HFFc6 (cell line): ENCODE data around the gene NEU2. TPM values are rescaled to one million over a fixed set of nuclear protein-coding genes. Genes with fewer than 3 reads are reported as not detected.

ENCODE experiments used
- DNase-seq: peaks from one replicate; pipeline ENCODE4 v3.0.0-alpha.2; 2018
- H3K27ac Mint-ChIP-seq: 2 replicates; pipeline ENCODE4 v1.8.0; 2020; ENCODE audit warnings: mild to moderate bottlenecking, mixed read lengths
- H3K27me3 Mint-ChIP-seq: 2 replicates; pipeline ENCODE4 v1.8.0; 2021; ENCODE audit warnings: mild to moderate bottlenecking, moderate library complexity, mixed read lengths; ENCODE audit not compliant: insufficient read depth
- H3K36me3 Mint-ChIP-seq: 2 replicates; pipeline ENCODE4 v1.8.0; 2021; ENCODE audit warnings: low read depth, mixed read lengths
- H3K4me1 Mint-ChIP-seq: 2 replicates; pipeline ENCODE4 v1.8.0; 2020; ENCODE audit warnings: low read depth, mixed read lengths
- H3K4me3 Mint-ChIP-seq: 2 replicates; pipeline ENCODE4 v1.8.0; 2020; ENCODE audit warnings: mild to moderate bottlenecking, moderate library complexity, mixed read lengths
- H3K9me3 Mint-ChIP-seq: 2 replicates; pipeline ENCODE4 v1.8.0; 2020; ENCODE audit warnings: mild to moderate bottlenecking, mixed read lengths
- total RNA-seq, 6 experiments: library from RNA; stranded (reverse); fragmentation: NEBNext Ultra II Directional; extraction: Animal tissue kit (Norgen Biotek cat#: 25700); gene quantifications; 2 replicates in 1 of 6; 3 replicates in 5 of 6; pipeline ENCODE4 v1.2.3, GENCODE V29; 2021
- TF ChIP-seq, protein P1 (sequence below): fragments of 200-600 bp; sonication (generic); IDR thresholded peaks from 2 replicates; pipeline ENCODE4 v1.5.0; 2021; ENCODE audit warnings: antibody characterized with exemption, mild to moderate bottlenecking

Gene NEU2
- total RNA-seq, 6 experiments from 2014 or later = not detected

DNA sequence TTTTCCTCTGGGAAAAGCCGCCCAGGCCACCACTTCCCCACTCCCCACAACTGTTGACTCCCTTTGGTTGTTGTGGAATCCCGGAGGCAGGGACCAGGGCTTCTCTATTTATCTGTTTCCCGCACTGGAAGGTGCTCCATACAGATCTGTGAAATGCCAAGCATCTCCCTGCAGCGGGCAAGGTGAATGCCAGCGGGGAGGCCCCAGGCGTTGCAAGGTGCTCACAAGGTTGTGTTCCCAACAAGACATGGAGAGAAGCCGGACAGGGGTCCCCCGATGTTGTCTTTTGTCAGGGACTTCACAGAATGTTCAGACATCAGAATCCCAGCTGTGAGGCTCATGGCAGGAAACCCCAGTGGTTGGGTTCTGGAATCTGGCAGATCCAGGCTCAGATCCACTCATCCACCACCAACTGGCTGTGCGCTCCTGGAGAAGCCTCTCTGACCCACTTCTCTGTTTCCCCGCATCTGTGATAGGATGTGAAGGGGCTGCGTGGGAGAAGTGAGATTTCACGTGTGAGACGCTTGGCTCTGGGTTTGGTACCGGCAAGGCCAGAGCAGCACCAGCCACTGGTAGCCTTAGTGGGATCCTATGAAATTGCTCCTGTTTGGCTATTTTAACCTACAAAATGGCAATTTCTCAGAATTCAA, 8.6 kb upstream of the NEU2 start:
- Mint-ChIP-seq H3K9me3 (no peaks in the 10 kb centered on the region), H3K36me3 (no peaks in the 10 kb centered on the region), H3K27me3 (no peaks in the 10 kb centered on the region; the same call in none of the 2 replicates), H3K4me1 (peaks cover 34% of the 10 kb centered on the region), H3K4me3 (no peak overlapping the region), H3K27ac (no peak overlapping the region)
- TF ChIP-seq, protein P1, sequence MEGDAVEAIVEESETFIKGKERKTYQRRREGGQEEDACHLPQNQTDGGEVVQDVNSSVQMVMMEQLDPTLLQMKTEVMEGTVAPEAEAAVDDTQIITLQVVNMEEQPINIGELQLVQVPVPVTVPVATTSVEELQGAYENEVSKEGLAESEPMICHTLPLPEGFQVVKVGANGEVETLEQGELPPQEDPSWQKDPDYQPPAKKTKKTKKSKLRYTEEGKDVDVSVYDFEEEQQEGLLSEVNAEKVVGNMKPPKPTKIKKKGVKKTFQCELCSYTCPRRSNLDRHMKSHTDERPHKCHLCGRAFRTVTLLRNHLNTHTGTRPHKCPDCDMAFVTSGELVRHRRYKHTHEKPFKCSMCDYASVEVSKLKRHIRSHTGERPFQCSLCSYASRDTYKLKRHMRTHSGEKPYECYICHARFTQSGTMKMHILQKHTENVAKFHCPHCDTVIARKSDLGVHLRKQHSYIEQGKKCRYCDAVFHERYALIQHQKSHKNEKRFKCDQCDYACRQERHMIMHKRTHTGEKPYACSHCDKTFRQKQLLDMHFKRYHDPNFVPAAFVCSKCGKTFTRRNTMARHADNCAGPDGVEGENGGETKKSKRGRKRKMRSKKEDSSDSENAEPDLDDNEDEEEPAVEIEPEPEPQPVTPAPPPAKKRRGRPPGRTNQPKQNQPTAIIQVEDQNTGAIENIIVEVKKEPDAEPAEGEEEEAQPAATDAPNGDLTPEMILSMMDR = no peak
- no peak for DNase-seq

DNA sequence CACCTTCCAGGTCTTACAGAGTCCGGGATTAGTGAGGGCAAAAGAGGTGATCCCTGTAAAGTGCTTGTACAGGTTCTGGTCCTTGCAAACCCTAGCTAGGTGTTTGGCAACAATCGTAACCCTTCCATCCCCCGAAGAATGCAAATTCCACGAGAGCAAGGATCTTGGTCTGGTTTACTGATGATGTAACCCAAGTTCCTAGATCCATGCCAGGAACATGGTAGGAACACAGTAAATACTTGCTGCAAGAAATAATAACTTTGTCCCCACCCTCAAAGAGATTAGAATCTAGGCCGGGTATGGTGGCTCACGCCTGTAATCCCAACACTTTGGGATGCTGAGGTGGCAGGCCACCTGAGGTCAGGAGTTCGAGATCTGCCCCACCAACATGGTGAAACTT, 6.8 kb upstream of the NEU2 start:
- 0 out of 2 replicates have a peak overlapping the region, but pooled peaks have one; percentile 67 for H3K4me3 Mint-ChIP-seq
- DNase-seq = no peak
- no peaks in the 10 kb centered on the region for H3K9me3 Mint-ChIP-seq
- TF ChIP-seq, protein P1 = no peak
- peaks cover 42% of the 10 kb centered on the region for H3K4me1 Mint-ChIP-seq
- no peaks in the 10 kb centered on the region; the same call in none of the 2 replicates for H3K27me3 Mint-ChIP-seq
- no peaks in the 10 kb centered on the region for H3K36me3 Mint-ChIP-seq
- H3K27ac Mint-ChIP-seq = no peak overlapping the region

DNA sequence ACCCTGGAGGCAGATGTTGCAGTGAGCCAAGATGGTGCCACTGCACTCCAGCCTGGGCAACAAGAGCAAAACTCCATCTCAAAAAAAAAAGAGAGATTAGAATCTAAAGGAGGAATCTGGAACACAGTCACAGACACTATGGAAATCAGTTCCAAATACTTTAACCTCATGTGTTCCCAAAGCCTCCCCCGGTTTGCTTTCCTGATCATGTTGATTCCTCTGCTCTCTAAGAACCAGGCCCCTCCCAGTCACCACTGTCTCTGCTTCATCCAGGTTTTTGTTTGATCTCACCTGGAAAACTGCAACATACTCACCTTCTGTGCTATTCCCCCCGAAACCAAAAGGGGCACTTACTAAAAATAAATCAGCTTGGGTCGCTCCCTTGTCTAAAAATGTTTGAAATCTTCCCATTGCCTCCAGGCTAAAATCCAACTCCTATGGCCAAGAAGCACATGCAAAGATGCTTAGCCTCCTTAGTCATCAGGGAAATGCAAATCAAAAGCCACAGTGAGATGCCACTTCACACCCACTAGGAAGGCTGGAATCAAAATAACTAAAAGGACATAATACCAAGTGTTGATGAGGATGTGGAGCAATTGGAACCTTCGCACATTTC, 6.2 kb upstream of the NEU2 start:
- no peaks in the 10 kb centered on the region; the same call in none of the 2 replicates for H3K27me3 Mint-ChIP-seq
- H3K9me3 Mint-ChIP-seq = no peaks in the 10 kb centered on the region
- H3K27ac Mint-ChIP-seq = peak overlapping the region; percentile 63
- H3K4me1 Mint-ChIP-seq = peaks cover 42% of the 10 kb centered on the region
- TF ChIP-seq, protein P1 = peak; percentile 21; the same call in 1 of the 2 replicates
- DNase-seq = peak; percentile 77
- peak overlapping the region; percentile 67 for H3K4me3 Mint-ChIP-seq
- H3K36me3 Mint-ChIP-seq = no peaks in the 10 kb centered on the region

DNA sequence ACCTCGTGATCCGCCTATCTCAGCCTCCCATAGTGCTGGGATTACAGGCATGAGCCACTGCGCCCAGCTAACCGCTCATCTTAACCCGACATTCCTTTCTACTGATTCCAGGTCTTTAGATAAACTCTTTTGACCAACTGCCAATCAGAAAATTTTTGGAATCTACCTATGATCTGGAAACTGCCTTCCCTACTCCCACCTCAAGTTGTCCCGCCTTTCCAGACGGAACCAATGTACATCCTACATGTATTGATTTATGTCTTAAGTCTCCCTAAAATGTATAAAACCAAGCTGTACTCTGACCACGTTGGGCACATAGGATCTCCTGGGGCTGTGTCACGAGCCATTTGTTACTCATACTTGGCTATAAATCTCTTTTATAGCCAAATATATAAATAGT, 3.2 kb upstream of the NEU2 start:
- Mint-ChIP-seq H3K36me3 (no peaks in the 10 kb centered on the region), H3K4me3 (peak overlapping the region; percentile 1; the same call in 1 of the 2 replicates), H3K27me3 (no peaks in the 10 kb centered on the region; the same call in none of the 2 replicates), H3K4me1 (peaks cover 57% of the 10 kb centered on the region), H3K9me3 (no peaks in the 10 kb centered on the region), H3K27ac (peak overlapping the region; percentile 68)
- TF ChIP-seq, protein P1 = no peak
- peak; percentile 71 for DNase-seq

DNA sequence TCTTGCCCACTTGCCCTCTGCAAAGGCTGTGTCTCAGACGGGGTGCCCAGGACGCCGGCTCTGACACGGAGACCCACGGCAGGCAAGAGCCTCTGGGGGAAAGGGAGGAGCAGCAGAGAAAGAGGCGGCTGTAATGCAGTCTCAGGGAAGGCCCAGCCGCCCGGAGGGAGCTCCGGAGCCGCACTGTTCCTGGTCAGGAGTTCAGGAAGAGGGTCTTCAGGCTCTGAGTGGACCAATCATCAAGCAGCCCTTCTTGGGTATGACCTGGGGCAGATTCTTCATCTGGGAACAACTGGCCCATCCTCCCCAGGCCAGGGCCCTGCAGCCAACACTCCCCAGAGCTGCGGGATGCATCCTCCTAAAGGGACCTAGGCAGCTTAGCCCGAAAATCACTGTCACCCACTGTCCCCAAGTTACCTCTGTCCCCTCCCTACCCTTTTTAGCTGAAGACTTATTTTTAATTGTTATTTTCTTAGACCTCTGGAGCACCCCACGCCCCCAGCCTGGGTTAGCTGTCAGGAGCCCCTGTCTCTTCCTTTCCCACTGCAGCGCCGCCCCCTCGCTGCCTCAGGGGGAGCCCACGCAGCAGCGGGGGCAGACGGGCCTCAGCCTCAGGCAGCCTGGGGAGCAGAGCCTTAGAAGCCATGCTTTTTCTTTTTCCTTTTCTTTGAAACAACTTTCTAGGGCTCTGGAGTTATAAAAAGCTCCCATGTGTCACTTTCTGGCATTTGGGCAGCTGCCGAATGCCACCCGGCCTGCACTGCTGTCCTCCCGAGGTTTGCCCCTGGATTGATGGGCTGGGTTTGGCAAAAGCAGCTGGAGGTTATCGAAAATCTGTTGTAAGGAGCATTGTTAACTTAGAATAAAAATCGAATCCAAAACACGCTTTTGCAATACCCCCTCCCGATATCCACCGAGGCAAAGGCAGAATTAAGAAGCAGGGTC, 644 bp upstream of the NEU2 start:
- no peak for DNase-seq
- no peaks in the 10 kb centered on the region; the same call in 1 of the 2 replicates for H3K27me3 Mint-ChIP-seq
- no peak overlapping the region for H3K4me3 Mint-ChIP-seq
- TF ChIP-seq, protein P1 = no peak
- H3K4me1 Mint-ChIP-seq = peaks cover 43% of the 10 kb centered on the region
- H3K9me3 Mint-ChIP-seq = peaks cover 4% of the 10 kb centered on the region
- H3K36me3 Mint-ChIP-seq = no peaks in the 10 kb centered on the region
- no peak overlapping the region for H3K27ac Mint-ChIP-seq
